Measurements from ENCODE around the gene GLIPR1. TPM values are rescaled to one million over a fixed set of nuclear protein-coding genes. Genes with fewer than 3 reads are reported as not detected.

Gene GLIPR1
- total and polyA plus RNA-seq, 2 donors (not counting 3 experiments of a cell fraction or from before 2014, with no cell fraction given), result 98.8 to 108 TPM

- Histone ChIP-seq H4K20me1 (replicated peaks; ENCODE audit: control insufficient read depth, extremely low read depth, insufficient read depth, low read length) (no peaks in the 10 kb centered on the region), H3K4me3 (replicated peaks in 1 of 3; ENCODE audit: insufficient read depth in 1 of 3, low read depth in 1 of 3, low read length in 3 of 3) (no peak overlapping the region), H3K27me3 (ENCODE audit: control insufficient read depth in 2 of 2, insufficient read depth in 2 of 2, low read length in 2 of 2) (peaks cover 0 to 4% of the 10 kb centered on the region in 2 experiments), H3K9me1 (replicated peaks; ENCODE audit: control insufficient read depth, extremely low read depth, insufficient read depth, low read length) (no peaks in the 10 kb centered on the region), H3K4me2 (ENCODE audit: insufficient read depth, low read length) (no peak overlapping the region), H3K9ac (replicated peaks; ENCODE audit: extremely low read depth, insufficient read depth, low read length) (no peak overlapping the region), H3K79me2 (ENCODE audit: control insufficient read depth, insufficient read depth, low read length) (no peaks in the 10 kb centered on the region), H3K36me3 (ENCODE audit: control insufficient read depth in 2 of 2, extremely low read depth in 1 of 2, insufficient read depth in 2 of 2, low read length in 2 of 2) (no peaks in the 10 kb centered on the region), H3K27ac (ENCODE audit: insufficient read depth, low read depth, low read length) (no peak overlapping the region), H3K9me3 (replicated peaks; ENCODE audit: control insufficient read depth, insufficient read depth, low read length) (no peaks in the 10 kb centered on the region), H3K4me1 (ENCODE audit: control insufficient read depth, extremely low read depth, insufficient read depth, low read length) (no peaks in the 10 kb centered on the region), H2AFZ (ENCODE audit: low read depth, low read length) (no peak overlapping the region)
- intact Hi-C loops (cut with micrococcal nuclease) (no loop called here), dilution Hi-C loops (cut with MboI; ENCODE audit: extremely low pct_ligation_motif_present, low sequenced_read_pairs) (no loop called here)
- no peak for FAIRE-seq
- no peak for DNase-seq (ENCODE audit: low read depth, low spot score)
- ChIA-PET CTCF (interaction anchor here (0.9 to 2.5 kb wide), 3 partner anchors 10 to 61 kb away, joined by 3 to 7 read pairs (median 3); partner anchors contain the start of gene GLIPR1L2), POLR2A (no interaction called here)
- no peak for TF ChIP-seq POLR2AphosphoS5 (IDR thresholded peaks at IDR 0.05; ENCODE audit: insufficient read depth, low read depth, low read length)
- TF ChIP-seq, protein P1, sequence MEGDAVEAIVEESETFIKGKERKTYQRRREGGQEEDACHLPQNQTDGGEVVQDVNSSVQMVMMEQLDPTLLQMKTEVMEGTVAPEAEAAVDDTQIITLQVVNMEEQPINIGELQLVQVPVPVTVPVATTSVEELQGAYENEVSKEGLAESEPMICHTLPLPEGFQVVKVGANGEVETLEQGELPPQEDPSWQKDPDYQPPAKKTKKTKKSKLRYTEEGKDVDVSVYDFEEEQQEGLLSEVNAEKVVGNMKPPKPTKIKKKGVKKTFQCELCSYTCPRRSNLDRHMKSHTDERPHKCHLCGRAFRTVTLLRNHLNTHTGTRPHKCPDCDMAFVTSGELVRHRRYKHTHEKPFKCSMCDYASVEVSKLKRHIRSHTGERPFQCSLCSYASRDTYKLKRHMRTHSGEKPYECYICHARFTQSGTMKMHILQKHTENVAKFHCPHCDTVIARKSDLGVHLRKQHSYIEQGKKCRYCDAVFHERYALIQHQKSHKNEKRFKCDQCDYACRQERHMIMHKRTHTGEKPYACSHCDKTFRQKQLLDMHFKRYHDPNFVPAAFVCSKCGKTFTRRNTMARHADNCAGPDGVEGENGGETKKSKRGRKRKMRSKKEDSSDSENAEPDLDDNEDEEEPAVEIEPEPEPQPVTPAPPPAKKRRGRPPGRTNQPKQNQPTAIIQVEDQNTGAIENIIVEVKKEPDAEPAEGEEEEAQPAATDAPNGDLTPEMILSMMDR (IDR thresholded peaks at IDR 0.05; ENCODE audit: extremely low read depth in 1 of 2, insufficient read depth in 1 of 2, low read depth in 1 of 2, low read length in 2 of 2), result no peak
- TF ChIP-seq EZH2 (IDR thresholded peaks at IDR 0.05; ENCODE audit: borderline replicate concordance, low read depth, low read length, severe bottlenecking), result no peak
- TF ChIP-seq FOS (IDR thresholded peaks at IDR 0.05; ENCODE audit: borderline replicate concordance, insufficient read depth, low read length), result no peak
- no peak for TF ChIP-seq JUN (IDR thresholded peaks at IDR 0.05; ENCODE audit: borderline replicate concordance, insufficient read depth, insufficient read length, low read depth)
- TF ChIP-seq GATA2 (IDR thresholded peaks at IDR 0.05; ENCODE audit: insufficient read depth, insufficient read length, low read depth, low read length), result no peak
- no peak for TF ChIP-seq MYC (IDR thresholded peaks at IDR 0.05; ENCODE audit: low read depth, low read length)
- no peak for TF ChIP-seq POLR2A (IDR thresholded peaks at IDR 0.05; ENCODE audit: low read depth, low read length)
- BruUV-seq (replicated peaks), result no TSS peak
Observed at GRCh38 chr12:75452675-75453330, 27.8 kb upstream of the GLIPR1 start.
